Central memory CD8-positive, alpha-beta T cell (primary cell): ENCODE measurements around the gene NR6A1.
"Not testable (repeated sequence)": the region's sequence is repeated elsewhere in the genome, so short reads cannot be mapped to it uniquely, and the experiment has no call there.

Experiments
- ATAC-seq: fragments of 150-1000 bp; cut with Tn5 transposase; replicated peaks from 2 replicates; pipeline ENCODE4 v1.10.0; 2022; ENCODE audit warnings: mild to moderate bottlenecking, moderate FRiP score, moderate number of reproducible peaks; ENCODE audit not compliant: poor library complexity, severe bottlenecking; ENCODE audit errors: extremely low read depth
- DNase-seq, 2 donors: peaks; one replicate each; pipeline ENCODE4 v3.0.0; 2021; ENCODE audit warnings: low spot score in 2 of 2
- H3K27ac Mint-ChIP-seq: one replicate; pipeline ENCODE4 v1.8.0; 2022; ENCODE audit warnings: low read depth, mild to moderate bottlenecking, moderate library complexity, mixed read lengths
- H3K27me3 Mint-ChIP-seq: one replicate; pipeline ENCODE4 v1.8.0; 2022; ENCODE audit warnings: mixed read lengths
- H3K36me3 Mint-ChIP-seq: one replicate; pipeline ENCODE4 v1.8.0; 2022; ENCODE audit warnings: mild to moderate bottlenecking, moderate library complexity, mixed read lengths; ENCODE audit not compliant: insufficient read depth
- H3K4me1 Mint-ChIP-seq: one replicate; pipeline ENCODE4 v1.8.0; 2022; ENCODE audit warnings: mixed read lengths
- H3K4me3 Mint-ChIP-seq: one replicate; pipeline ENCODE4 v1.8.0; 2022; ENCODE audit warnings: mild to moderate bottlenecking, moderate library complexity, mixed read lengths
- H3K9me3 Mint-ChIP-seq: one replicate; pipeline ENCODE4 v1.8.0; 2022; ENCODE audit warnings: mixed read lengths

NR6A1 gene

GRCh38 chr9:124779368-124780059, 8.4 kb upstream of the NR6A1 start:
- peaks cover 16% of the 10 kb centered on the region for H3K27me3 Mint-ChIP-seq
- H3K4me1 Mint-ChIP-seq, result peaks cover 12% of the 10 kb centered on the region
- H3K36me3 Mint-ChIP-seq, result peaks cover 2% of the 10 kb centered on the region
- DNase-seq, result no peak
- H3K27ac Mint-ChIP-seq, result no peak overlapping the region
- H3K9me3 Mint-ChIP-seq, result no peaks in the 10 kb centered on the region
- no peak overlapping the region for H3K4me3 Mint-ChIP-seq
- ATAC-seq, result no peak

GRCh38 chr9:124778575-124779367, 7.7 kb upstream of the NR6A1 start:
- peaks cover 2% of the 10 kb centered on the region for H3K36me3 Mint-ChIP-seq
- DNase-seq (no peak), ATAC-seq (no peak)
- H3K4me3 Mint-ChIP-seq, result no peak overlapping the region
- H3K9me3 Mint-ChIP-seq, result no peaks in the 10 kb centered on the region
- H3K4me1 Mint-ChIP-seq, result peaks cover 19% of the 10 kb centered on the region
- peaks cover 23% of the 10 kb centered on the region for H3K27me3 Mint-ChIP-seq
- H3K27ac Mint-ChIP-seq, result no peak overlapping the region

GRCh38 chr9:124776954-124777648, 6.0 kb upstream of the NR6A1 start, which contains the start of gene OLFML2A:
Gene OLFML2A (plus strand): TSS chr9:124777133. CDS start chr9:124777271, 138 bp downstream.
- peaks cover 6% of the 10 kb centered on the region for H3K36me3 Mint-ChIP-seq
- H3K9me3 Mint-ChIP-seq, result no peaks in the 10 kb centered on the region
- H3K27me3 Mint-ChIP-seq, result peaks cover 25% of the 10 kb centered on the region
- peak within 1 kb of the TSS; percentile 75 for H3K4me3 Mint-ChIP-seq
- H3K27ac Mint-ChIP-seq, result peak within 1 kb of the TSS; percentile 53
- ATAC-seq (peak; percentile 26), DNase-seq (no peak)
- peaks cover 26% of the 10 kb centered on the region for H3K4me1 Mint-ChIP-seq

GRCh38 chr9:124776618-124776953, 5.5 kb upstream of the NR6A1 start:
- Mint-ChIP-seq H3K9me3 (no peaks in the 10 kb centered on the region), H3K27me3 (peaks cover 25% of the 10 kb centered on the region), H3K4me1 (peaks cover 29% of the 10 kb centered on the region), H3K4me3 (peak overlapping the region; percentile 75), H3K36me3 (peaks cover 6% of the 10 kb centered on the region), H3K27ac (peak overlapping the region; percentile 53)
- ATAC-seq (no peak), DNase-seq (no peak)

GRCh38 chr9:124774129-124774978, 3.2 kb upstream of the NR6A1 start:
- Mint-ChIP-seq H3K9me3 (no peaks in the 10 kb centered on the region), H3K36me3 (peaks cover 13% of the 10 kb centered on the region), H3K4me3 (peak overlapping the region; percentile 17), H3K4me1 (peaks cover 47% of the 10 kb centered on the region), H3K27me3 (peaks cover 40% of the 10 kb centered on the region), H3K27ac (peak overlapping the region; percentile 9)
- DNase-seq (peak; percentile 67 to 80), ATAC-seq (no peak)

- H3K4me3 Mint-ChIP-seq, result peak overlapping the region; percentile 18
- H3K27me3 Mint-ChIP-seq, result peaks cover 47% of the 10 kb centered on the region
- peaks cover 15% of the 10 kb centered on the region for H3K36me3 Mint-ChIP-seq
- peaks cover 49% of the 10 kb centered on the region for H3K4me1 Mint-ChIP-seq
- H3K27ac Mint-ChIP-seq, result no peak overlapping the region
- ATAC-seq (no peak), DNase-seq (no peak)
- H3K9me3 Mint-ChIP-seq, result no peaks in the 10 kb centered on the region
These were observed 2.5 kb upstream of the NR6A1 start for GRCh38 chr9:124773473-124774128.

- H3K27me3 Mint-ChIP-seq, result peaks cover 54% of the 10 kb centered on the region
- peak overlapping the region; percentile 29 for H3K27ac Mint-ChIP-seq
These were observed 1.8 kb upstream of the NR6A1 start for GRCh38 chr9:124772877-124773276.

GRCh38 chr9:124771867-124772679, 962 bp upstream of the NR6A1 start:
- no peak for DNase-seq
- ATAC-seq, result no peak
- Mint-ChIP-seq H3K9me3 (no peaks in the 10 kb centered on the region), H3K27me3 (peaks cover 62% of the 10 kb centered on the region), H3K4me1 (peaks cover 49% of the 10 kb centered on the region), H3K36me3 (peaks cover 15% of the 10 kb centered on the region), H3K4me3 (peak overlapping the region; percentile 83), H3K27ac (peak overlapping the region; percentile 85)

More at GRCh38 chr9:124772877-124773276, 1.8 kb upstream of the NR6A1 start:
- H3K4me3 Mint-ChIP-seq, result peak overlapping the region; percentile 83
- not testable (repeated sequence) for H3K9me3 Mint-ChIP-seq, DNase-seq, ATAC-seq
- peaks cover 49% of the 10 kb centered on the region for H3K4me1 Mint-ChIP-seq
- peaks cover 15% of the 10 kb centered on the region for H3K36me3 Mint-ChIP-seq

GRCh38 chr9:124770359-124771020, 621 bp downstream of the NR6A1 start:
- peak overlapping the region; percentile 83 for H3K4me3 Mint-ChIP-seq
- no peak for DNase-seq
- ATAC-seq, result no peak
- H3K27me3 Mint-ChIP-seq, result peaks cover 59% of the 10 kb centered on the region
- peaks cover 15% of the 10 kb centered on the region for H3K36me3 Mint-ChIP-seq
- no peaks in the 10 kb centered on the region for H3K9me3 Mint-ChIP-seq
- peaks cover 39% of the 10 kb centered on the region for H3K4me1 Mint-ChIP-seq
- H3K27ac Mint-ChIP-seq, result peak overlapping the region; percentile 69

- Mint-ChIP-seq H3K4me3 (peak overlapping the region; percentile 83), H3K36me3 (peaks cover 14% of the 10 kb centered on the region), H3K9me3 (no peaks in the 10 kb centered on the region)
These were observed 1.4 kb downstream of the NR6A1 start for GRCh38 chr9:124769549-124770358.

More at GRCh38 chr9:124769549-124770358, 1.4 kb downstream of the NR6A1 start:
- ATAC-seq, result no peak
- no peak for DNase-seq
- H3K27me3 Mint-ChIP-seq, result peaks cover 59% of the 10 kb centered on the region
- H3K4me1 Mint-ChIP-seq, result peaks cover 39% of the 10 kb centered on the region
- H3K27ac Mint-ChIP-seq, result peak overlapping the region; percentile 69
